HepG2 (cell line): Measurements from ENCODE around the gene PRICKLE2. TPM values are rescaled to one million over a fixed set of nuclear protein-coding genes. Genes with fewer than 3 reads are reported as not detected.

Experiments
- ATAC-seq: fragments of 200-7000 bp; cut with Tn5 transposase; 3 replicates; pipeline ENCODE4 v1.9.1; 2020; ENCODE audit warnings: mild to moderate bottlenecking, moderate library complexity
- BruUV-seq: library from RNA; stranded (reverse); fragments of 400-500 nt; replicated peaks from 2 replicates; lab custom pipeline; 2021; lab: Mats Ljungman, UMichigan
- CTCF ChIA-PET: fragments of 300-600 bp; formaldehyde crosslinking; extraction: SDS; loops from one replicate; lab custom pipeline; 2021; ENCODE audit warnings: low total read pairs, inconsistent platforms, low intra/inter-chr PET ratio; lab: Yijun Ruan, JAX
- POLR2A ChIA-PET: fragments of 350-600 bp; sonication (Branson Sonifier 250); formaldehyde crosslinking; loops from one replicate; lab custom pipeline; 2020; ENCODE audit warnings: antibody characterized with exemption, inconsistent platforms; lab: Yijun Ruan, JAX
- DNase-seq: peaks from one replicate; pipeline ENCODE4 v3.0.0-alpha.2; 2015; ENCODE audit warnings: low spot score
- FAIRE-seq: peaks from 3 replicates; lab custom pipeline; 2011; peaks lifted over from hg19 to GRCh38; lab: Jason Lieb, UNC
- H2AFZ ChIP-seq: one replicate; pipeline ENCODE4 v1.6.1; 2011; ENCODE audit warnings: low read length, inconsistent platforms
- H3K27ac ChIP-seq: fragments of 300-600 bp; 3 replicates; pipeline ENCODE4 v1.8.0; 2011; ENCODE audit warnings: mixed run types, mild to moderate bottlenecking, mixed read lengths, low read length, inconsistent platforms; ENCODE audit not compliant: insufficient read depth; ENCODE audit errors: extremely low read length
- H3K27me3 ChIP-seq, 2 experiments: fragments of 200-600 bp in 1 of 2; 2 replicates in 1 of 2; 3 replicates in 1 of 2; pipeline versions ENCODE4 v1.6.0 to v1.8.0; 2011; ENCODE audit warnings: low read length in 2 of 2, mild to moderate bottlenecking in 2 of 2, moderate library complexity in 2 of 2, inconsistent platforms in 1 of 2; ENCODE audit not compliant: insufficient read depth in 2 of 2, control insufficient read depth in 1 of 2
- H3K36me3 ChIP-seq, 2 experiments: fragments of 200-600 bp in 1 of 2; replicated peaks in 1 of 2; 2 replicates in 1 of 2; 3 replicates in 1 of 2; pipeline versions ENCODE4 v1.5.1 to v1.8.0; 2011; ENCODE audit warnings: low read length in 2 of 2, inconsistent platforms in 1 of 2; ENCODE audit not compliant: insufficient read depth in 2 of 2, control insufficient read depth in 1 of 2
- H3K4me1 ChIP-seq: 2 replicates; pipeline ENCODE4 v1.5.1; 2012; ENCODE audit warnings: low read length, inconsistent platforms; ENCODE audit not compliant: insufficient read depth
- H3K4me2 ChIP-seq: 2 replicates; pipeline ENCODE4 v1.6.0; 2011; ENCODE audit warnings: low read depth, low read length, inconsistent platforms
- H3K4me3 ChIP-seq, 3 experiments: fragments of 200-600 bp in 1 of 3; sonication (generic), shearing (Covaris generic) in 1 of 3; replicated peaks in 1 of 3; 2 replicates each; pipeline ENCODE4 v1.5.1; 2011 to 2016; ENCODE audit warnings: low read length in 3 of 3, inconsistent platforms in 2 of 3, low read depth in 2 of 3, mild to moderate bottlenecking in 2 of 3, control low read depth in 1 of 3, mixed read lengths in 1 of 3; ENCODE audit not compliant: insufficient read depth in 1 of 3
- H3K79me2 ChIP-seq: one replicate; pipeline ENCODE4 v1.6.1; 2011; ENCODE audit warnings: low read length, inconsistent platforms; ENCODE audit not compliant: insufficient read depth
- H3K9ac ChIP-seq: 2 replicates; pipeline ENCODE4 v1.6.0; 2011; ENCODE audit warnings: mild to moderate bottlenecking, low read depth, low read length, inconsistent platforms; ENCODE audit not compliant: insufficient read depth
- H3K9me3 ChIP-seq: 2 replicates; pipeline ENCODE4 v1.5.1; 2012; ENCODE audit warnings: mild to moderate bottlenecking, low read length
- H4K20me1 ChIP-seq: 2 replicates; pipeline ENCODE4 v1.6.0; 2011; ENCODE audit warnings: inconsistent platforms, mild to moderate bottlenecking, low read length, moderate library complexity; ENCODE audit not compliant: insufficient read depth
- NFE2 ChIP-seq: sonication (generic); formaldehyde crosslinking; IDR thresholded peaks from 2 replicates; pipeline ENCODE4 v1.4.0; 2020; ENCODE audit warnings: missing genetic modification reagents
- PRDM10 ChIP-seq: sonication (generic); formaldehyde crosslinking; IDR thresholded peaks from 2 replicates; pipeline ENCODE4 v1.4.0; 2020; ENCODE audit warnings: low read depth, missing genetic modification reagents
- ZNF282 ChIP-seq: fragments of 450-650 bp; IDR thresholded peaks from 2 replicates; pipeline ENCODE4 v1.6.1; 2018; ENCODE audit not compliant: partially characterized antibody
- ZNF720 ChIP-seq: sonication (generic); formaldehyde crosslinking; IDR thresholded peaks from 2 replicates; pipeline ENCODE4 v1.4.0; 2020; ENCODE audit warnings: missing genetic modification reagents
- WGBS: methylation state at CpG from one replicate; pipeline ENCODE4 v1.1.6; 2017; ENCODE audit warnings: low lambda C conversion rate; 5-methylcytosine and 5-hydroxymethylcytosine counted together
- in situ Hi-C: cut with HindIII; loops from 2 replicates; pipeline ENCODE4 v1.10.0; 2017; ENCODE audit warnings: low pct_unique_long_range_greater_than_20kb; ENCODE audit not compliant: extremely low pct_ligation_motif_present
- intact Hi-C: fragments of 100-400 bp; cut with micrococcal nuclease; formaldehyde crosslinking; loops from one replicate; pipeline ENCODE4 v1.10.0; 2022; ENCODE audit not compliant: unreplicated experiment
- polyA plus RNA-seq, 8 experiments: library from polyadenylated mRNA; depleted of rRNA in 3 of 8; stranded (reverse) in 7 of 8; unstranded in 1 of 8; fragments of >200 nt; fragmentation: Illumina TruSeq in 4 of 8; extraction: Trizol in 4 of 8; gene quantifications; 2 replicates each; pipeline versions ENCODE4 v1.2.1 to v1.2.3, GENCODE V29; 2011 to 2016; ENCODE audit warnings: low read depth in 4 of 8, missing spikeins in 1 of 8, mixed read lengths in 1 of 8; ENCODE audit not compliant: insufficient read depth in 1 of 8
- total RNA-seq, 5 experiments: library from RNA; depleted of rRNA; stranded (reverse); fragments of >200 nt; fragmentation: Illumina TruSeq; extraction: Trizol; gene quantifications; 2 replicates each; pipeline ENCODE4 v1.2.3, GENCODE V29; 2016; ENCODE audit warnings: low read depth in 1 of 5

The PRICKLE2 gene
- total and polyA plus RNA-seq, 2 of the 13 experiments (the other 11 are each of a cell fraction or from before 2014, with no cell fraction given), result 0.01 to 0.07 TPM

GRCh38 chr3:64264501-64265109 is 39.3 kb upstream of the PRICKLE2 start:
- Histone ChIP-seq H4K20me1 (no peaks in the 10 kb centered on the region), H3K4me2 (no peak overlapping the region), H3K9me3 (no peaks in the 10 kb centered on the region), H3K36me3 (no peaks in the 10 kb centered on the region), H3K79me2 (no peaks in the 10 kb centered on the region), H3K4me1 (peaks cover 27% of the 10 kb centered on the region), H2AFZ (no peak overlapping the region), H3K27me3 (peaks cover 0 to 23% of the 10 kb centered on the region in 2 experiments; a peak in 2 of 5 replicates), H3K27ac (no peak overlapping the region), H3K4me3 (no peak overlapping the region), H3K9ac (no peak overlapping the region)
- no peak for FAIRE-seq
- BruUV-seq, result no TSS peak
- ATAC-seq, result no peak
- POLR2A ChIA-PET, result no interaction called here
- TF ChIP-seq PRDM10 (no peak), ZNF720 (CRISPR knock-in tag) (no peak), ZNF282 (no peak), NFE2 (CRISPR knock-in tag) (no peak)
- no peak for DNase-seq
- CTCF ChIA-PET, result no interaction called here
- in situ Hi-C loops (no loop called here), intact Hi-C loops (no loop called here)
- WGBS, result 31% methylated on average over 4 of the region's 4 CpGs
